ENCODE data around the gene JKAMP. TPM values are rescaled to one million over a fixed set of nuclear protein-coding genes. Genes with fewer than 3 reads are reported as not detected.

JKAMP gene
- polyA plus RNA-seq, 1 donor, result 93.2 TPM

GRCh38 chr14:59475709-59476108, 8.6 kb upstream of the JKAMP start:
- no peak for DNase-seq

- DNase-seq, result no peak
These were observed 5.8 kb upstream of the JKAMP start for GRCh38 chr14:59478540-59478939.

GRCh38 chr14:59480166-59480565, 4.2 kb upstream of the JKAMP start:
- DNase-seq, result no peak

GRCh38 chr14:59481407-59481806, 2.9 kb upstream of the JKAMP start:
- DNase-seq, result no peak

GRCh38 chr14:59481871-59482540, 2.3 kb upstream of the JKAMP start:
- no peak for DNase-seq

GRCh38 chr14:59482541-59483331, 1.6 kb upstream of the JKAMP start:
- no peak for DNase-seq

- DNase-seq, result peak; percentile 34
These were observed 954 bp upstream of the JKAMP start for GRCh38 chr14:59483363-59483762.

- DNase-seq, result no peak
These were observed 390 bp downstream of the JKAMP start for GRCh38 chr14:59484639-59485175.

GRCh38 chr14:59490756-59491155, 6.4 kb downstream of the JKAMP start:
- DNase-seq, result no peak

- DNase-seq, result no peak
These were observed 8.1 kb downstream of the JKAMP start for GRCh38 chr14:59492384-59492783.

- DNase-seq, result no peak
These were observed 16.4 kb downstream of the JKAMP start for GRCh38 chr14:59500732-59501131.

- DNase-seq, result no peak
These were observed 18.9 kb downstream of the JKAMP start for GRCh38 chr14:59503256-59503655.

GRCh38 chr14:59507063-59507751, 22.9 kb downstream of the JKAMP start:
- peak; percentile 50 for DNase-seq

- no peak for DNase-seq
These were observed 23.4 kb downstream of the JKAMP start for GRCh38 chr14:59507752-59508103.

- DNase-seq, result no peak
These were observed 24.8 kb downstream of the JKAMP start for GRCh38 chr14:59509101-59509500.

- DNase-seq, result no peak
These were observed 25.7 kb downstream of the JKAMP start for GRCh38 chr14:59510001-59510400.

- DNase-seq, result peak; percentile 15
These were observed 26.6 kb downstream of the JKAMP start for GRCh38 chr14:59510966-59511365.

GRCh38 chr14:59511916-59512575, 27.7 kb downstream of the JKAMP start:
- peak; percentile 25 for DNase-seq

GRCh38 chr14:59520224-59520623, 35.9 kb downstream of the JKAMP start:
- no peak for DNase-seq

- DNase-seq, result no peak
These were observed 44.9 kb downstream of the JKAMP start for GRCh38 chr14:59529189-59529588.

- no peak for DNase-seq
These were observed 46.0 kb downstream of the JKAMP start for GRCh38 chr14:59530349-59530748.

- DNase-seq, result no peak
These were observed 48.1 kb downstream of the JKAMP start for GRCh38 chr14:59532419-59532818.
